ENCODE data around the gene NBEAL1.
"Not testable (repeated sequence)": the region's sequence is repeated elsewhere in the genome, so short reads cannot be mapped to it uniquely, and the experiment has no call there.

NBEAL1 gene

DNA sequence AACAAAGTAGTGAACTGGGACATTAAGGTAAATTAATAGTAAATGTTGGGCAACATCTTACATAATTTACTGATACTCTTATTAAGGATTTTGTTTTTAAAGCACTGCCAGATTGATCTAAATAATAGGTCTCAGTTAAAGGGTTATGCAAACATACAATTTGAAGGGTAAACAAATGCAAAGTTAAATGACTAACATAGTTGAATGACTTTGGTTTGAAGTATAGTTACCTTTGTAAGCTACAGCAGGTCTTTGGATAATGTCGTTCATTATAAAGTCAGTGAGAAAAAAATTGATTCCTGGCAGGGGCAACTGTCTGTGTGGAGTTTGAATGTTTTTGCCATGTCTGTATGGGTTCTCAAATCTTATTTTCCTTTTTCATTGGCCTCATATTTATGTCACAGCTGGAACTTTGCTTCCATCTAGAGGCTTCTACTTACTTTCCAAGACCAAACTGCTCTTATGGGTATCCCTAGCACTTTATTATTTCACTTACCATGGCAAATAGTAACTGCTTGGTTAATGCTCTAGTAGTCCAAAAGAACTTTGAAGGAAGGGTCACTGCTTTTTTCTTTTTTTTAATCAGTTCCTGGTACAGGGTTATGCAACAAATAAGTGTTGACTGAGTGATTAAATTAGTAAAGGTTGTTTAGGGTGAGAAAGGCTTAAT, 107.8 kb downstream of the NBEAL1 start:
- no peak for DNase-seq

DNA sequence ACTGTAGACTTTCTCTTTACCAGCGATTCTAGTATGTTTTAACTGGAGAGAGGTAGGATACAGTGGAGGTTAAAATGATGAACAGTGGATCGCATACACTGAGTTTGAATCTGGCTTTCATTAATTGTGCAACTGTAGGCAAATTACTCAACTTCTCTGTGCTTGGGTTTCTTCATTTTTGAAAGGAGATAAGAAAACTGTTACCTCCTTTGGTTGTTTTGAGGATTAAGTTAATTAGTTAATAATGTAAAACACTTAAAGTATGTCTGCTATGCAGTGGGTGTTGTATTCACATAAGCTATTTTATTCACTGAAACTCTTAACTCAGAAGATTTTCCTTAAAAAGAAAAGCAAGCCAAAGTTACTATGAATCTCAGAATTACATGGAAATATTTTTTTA, 112.3 kb downstream of the NBEAL1 start:
- DNase-seq = no peak

DNA sequence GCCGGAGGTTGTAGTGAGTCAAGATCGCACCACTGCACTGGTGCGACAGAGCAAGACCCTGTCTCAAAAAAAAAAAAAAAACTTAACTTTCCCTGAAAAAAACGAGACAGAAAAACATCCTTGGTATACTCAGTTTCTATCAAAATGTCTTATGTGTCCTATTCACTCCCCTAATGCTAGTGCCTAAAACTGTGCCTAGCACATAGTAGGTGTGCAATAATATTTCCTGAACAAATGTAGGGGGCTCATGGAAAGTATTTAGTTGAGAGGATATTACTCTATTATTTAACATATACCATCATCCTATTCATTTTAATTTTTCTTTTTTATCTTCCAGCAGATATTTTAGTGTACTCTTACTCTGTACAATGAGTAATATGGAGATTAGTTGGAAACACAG, 120.4 kb downstream of the NBEAL1 start:
- DNase-seq = no peak

DNA sequence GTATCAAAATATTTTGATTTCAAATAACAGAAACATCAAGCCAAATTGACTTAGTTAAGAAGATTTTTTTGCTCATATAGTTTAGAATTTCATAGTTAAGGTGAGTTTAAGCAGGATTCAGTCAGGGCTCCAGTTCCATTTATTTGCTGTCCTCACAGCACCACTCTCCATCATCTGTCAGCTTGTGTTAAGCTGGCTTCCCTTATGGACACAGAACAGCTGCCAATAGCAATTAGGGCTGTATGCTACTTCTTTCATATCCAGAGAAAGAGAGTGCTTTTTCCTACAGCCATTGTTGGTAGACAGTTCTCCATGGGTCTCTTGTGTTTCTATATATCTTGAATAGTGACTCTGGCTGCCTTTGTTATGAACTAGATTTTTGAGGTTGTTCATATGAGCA, 128.7 kb downstream of the NBEAL1 start:
- no peak for DNase-seq

DNA sequence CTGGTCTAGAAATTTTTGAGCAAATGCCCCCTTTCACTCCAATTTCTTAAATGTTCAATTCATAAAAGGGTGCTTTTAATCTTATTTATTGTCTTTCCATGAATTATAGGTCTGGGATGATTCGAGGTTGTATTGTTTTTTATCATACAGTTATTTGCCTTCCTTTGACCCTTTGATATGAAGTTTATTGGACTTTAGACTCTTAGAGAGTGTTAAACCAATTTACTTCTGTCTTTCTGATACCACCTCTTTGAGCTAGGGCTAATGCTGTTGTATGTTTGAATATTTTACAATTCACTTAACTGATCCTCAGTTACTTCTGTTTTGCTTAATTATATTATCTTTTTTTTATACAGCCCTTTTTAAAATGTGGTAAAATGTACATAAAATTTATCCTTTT, 134.5 kb downstream of the NBEAL1 start:
- DNase-seq = no peak

DNA sequence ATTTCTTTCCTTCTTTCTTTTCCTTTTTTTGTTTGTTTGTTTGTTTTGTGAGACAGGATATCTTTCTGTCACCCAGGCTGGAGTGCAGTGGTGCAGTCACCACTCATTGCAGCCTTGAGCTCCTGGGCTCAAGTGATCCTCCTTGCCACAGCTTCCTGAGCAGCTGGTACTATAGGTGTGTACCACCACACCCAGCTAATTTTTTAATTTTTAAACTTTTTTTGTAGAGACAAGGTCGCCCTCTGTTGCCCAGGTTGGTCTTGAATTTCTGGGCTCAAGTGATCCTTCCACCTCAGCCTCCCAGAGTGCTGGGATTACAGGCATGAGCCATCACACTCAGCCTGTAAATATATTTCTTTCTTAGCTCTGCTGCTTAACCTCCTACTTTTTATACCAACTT, 140.7 kb downstream of the NBEAL1 start:
- no peak for DNase-seq

DNA sequence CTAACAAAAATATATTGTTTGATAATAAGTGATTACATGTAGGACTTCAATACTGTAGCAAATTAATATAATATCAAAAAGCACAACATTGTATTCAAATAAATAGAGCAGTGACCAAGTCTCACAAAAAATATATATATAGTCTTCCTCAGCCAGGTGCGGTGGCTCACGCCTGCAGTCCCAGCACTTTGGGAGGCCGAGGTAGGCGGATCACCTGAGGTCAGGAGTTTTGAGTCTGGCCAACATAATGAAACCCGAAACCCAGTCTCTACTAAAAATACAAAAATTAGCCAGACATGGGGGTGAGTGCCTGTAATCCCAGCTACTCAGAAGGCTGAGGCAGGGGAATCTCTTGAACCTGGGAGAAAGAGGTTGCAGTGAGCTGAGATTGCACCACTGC, 148.0 kb downstream of the NBEAL1 start:
- DNase-seq = not testable (repeated sequence)

DNA sequence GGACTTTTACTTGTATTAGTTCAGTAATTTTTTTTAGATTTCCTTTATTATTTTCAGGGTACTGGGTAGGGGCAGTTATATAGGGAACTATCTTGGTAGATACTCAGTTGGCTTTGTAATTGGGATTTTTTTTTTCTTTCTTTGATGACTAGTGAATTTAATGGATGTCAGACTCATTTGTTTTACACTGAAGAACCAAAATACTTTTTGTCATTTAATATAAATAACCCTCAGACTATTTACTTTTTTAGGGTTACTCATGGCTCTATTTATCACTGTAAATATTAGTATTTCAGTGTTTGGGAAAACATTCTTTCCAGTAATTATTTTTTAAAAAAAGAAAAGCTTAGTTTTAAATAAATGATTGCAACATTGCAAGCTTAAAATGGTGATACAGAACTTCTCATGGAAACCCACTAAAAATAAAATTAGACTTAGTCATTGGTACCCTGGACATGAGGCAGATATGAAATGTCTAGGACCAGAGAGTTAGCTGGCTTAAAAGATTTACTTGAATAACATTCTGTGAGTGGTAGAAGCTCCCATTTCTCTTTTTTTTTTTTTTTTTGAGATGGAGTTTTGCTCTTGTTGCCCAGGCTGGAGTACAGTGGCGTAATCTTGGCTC, 149.7 kb downstream of the NBEAL1 start:
- no peak for DNase-seq

DNA sequence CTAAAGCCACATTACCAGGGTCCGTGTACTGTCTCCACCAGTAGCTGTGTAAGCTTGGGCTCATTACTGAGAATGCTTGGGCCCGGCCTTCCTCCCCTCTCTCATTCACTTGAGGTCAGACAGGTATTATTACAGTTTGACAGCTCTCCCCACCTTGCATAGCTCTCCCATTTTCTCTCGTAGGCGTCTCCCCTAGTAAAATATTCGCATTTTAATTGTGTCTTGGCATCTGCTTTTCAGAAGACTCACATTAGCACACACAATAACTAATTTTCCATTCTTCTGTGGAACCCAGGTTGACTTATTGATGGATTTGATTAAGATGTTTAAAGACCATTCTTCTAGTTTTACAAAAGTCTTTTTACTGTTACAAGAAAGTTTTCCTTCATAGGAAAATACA, 153.1 kb downstream of the NBEAL1 start:
- no peak for DNase-seq

DNA sequence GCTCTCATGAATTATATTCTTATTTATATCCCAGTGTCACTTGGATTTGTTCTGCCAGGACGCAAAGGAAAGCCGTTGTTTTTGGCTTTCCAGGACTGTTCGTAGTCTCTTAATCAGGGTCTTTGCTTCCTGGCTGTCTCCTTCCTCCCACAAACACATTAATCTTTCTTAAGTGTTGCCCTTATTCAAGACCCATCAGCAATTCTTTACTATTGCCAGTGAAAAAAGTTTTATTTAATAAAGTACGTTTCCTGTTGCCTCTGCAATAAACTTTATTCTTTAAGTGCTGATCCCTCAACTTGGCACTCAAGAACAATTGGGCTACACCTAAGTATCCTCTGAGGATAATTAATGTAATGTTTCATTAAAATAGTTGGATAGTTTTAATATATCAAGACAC, 155.8 kb downstream of the NBEAL1 start:
- DNase-seq = no peak

DNA sequence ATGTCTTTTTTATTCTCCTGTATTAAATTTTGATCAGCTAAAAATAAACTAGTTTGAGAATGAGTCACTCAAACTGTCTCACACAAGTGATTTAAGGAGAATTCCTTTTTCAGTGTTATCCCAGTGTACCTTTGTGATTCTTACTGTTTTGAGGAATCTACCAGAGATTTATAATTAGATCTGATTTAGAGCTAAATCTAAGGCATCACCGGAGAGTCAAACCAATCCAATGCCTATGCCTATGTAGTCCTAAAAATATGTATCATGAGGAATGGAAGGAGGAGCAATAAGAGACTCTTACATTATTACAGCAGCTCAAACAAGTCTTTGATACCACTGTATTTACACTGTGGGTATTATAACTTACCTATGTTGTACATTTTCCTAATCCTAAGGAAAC, 160.7 kb downstream of the NBEAL1 start:
- no peak for DNase-seq

DNA sequence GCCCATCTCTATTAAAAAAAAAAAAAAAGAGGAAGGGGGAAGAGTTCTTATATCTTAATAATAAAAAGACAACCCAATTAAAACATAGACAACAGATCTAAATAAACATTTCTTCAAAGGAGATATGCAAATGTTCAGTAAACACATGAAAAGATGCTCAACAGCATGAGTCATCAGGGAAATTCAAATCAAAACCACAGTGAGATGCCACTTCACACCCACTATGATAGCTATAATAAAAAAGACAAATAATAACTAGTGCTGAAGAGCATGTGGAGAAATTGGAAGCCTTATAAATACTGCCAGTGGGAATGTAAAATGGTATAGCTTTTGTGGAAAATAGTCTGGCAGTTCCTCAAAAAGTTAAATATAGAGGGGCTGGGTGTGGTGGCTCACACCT, 162.7 kb downstream of the NBEAL1 start:
- no peak for DNase-seq

DNA sequence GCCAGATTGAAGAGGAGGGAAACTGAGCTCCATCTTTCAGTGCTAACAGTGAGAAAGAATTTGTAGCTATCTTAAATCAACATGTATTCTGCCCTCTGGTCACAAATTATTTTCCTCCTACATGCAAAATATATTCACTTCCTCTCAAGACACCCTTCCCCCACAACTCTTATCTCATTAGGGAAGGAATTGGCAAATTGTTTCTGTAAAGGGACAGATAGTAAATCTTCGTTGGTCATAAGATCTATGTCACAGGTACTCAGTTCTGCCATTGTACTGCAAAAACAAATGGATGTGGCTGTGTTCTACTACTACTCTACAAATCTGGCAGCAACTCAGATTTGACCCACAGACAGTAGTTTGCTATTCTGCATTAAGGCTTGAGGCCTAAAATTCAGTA, 171.2 kb downstream of the NBEAL1 start:
- DNase-seq = no peak

DNA sequence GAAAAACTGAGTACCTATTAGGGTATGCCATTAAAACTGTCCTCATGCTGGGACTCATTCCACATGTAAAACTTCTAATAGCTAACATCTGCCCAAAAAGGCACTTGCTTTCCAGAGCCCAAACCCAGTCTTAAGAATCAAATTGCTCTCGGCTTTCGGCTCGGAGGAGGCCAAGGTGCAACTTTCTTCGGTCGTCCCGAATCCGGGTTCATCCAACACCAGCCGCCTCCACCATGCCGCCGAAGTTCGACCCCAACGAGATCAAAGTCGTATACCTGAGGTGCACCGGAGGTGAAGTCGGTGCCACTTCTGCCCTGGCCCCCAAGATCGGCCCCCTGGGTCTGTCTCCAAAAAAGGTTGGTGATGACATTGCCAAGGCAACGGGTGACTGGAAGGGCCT, 175.9 kb downstream of the NBEAL1 start:
- not testable (repeated sequence) for DNase-seq

DNA sequence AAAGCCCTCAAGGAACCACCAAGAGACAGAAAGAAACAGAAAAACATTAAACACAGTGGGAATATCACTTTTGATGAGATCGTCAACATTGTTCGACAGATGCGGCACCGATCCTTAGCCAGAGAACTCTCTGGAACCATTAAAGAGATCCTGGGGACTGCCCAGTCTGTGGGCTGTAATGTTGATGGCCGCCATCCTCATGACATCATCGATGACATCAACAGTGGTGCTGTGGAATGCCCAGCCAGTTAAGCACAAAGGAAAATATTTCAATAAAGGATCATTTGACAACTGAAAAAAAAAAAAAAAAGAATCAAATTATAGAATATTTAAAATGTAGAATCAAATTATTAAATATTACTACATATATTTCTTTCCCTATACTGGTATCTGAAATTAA, 176.4 kb downstream of the NBEAL1 start:
- DNase-seq = not testable (repeated sequence)

DNA sequence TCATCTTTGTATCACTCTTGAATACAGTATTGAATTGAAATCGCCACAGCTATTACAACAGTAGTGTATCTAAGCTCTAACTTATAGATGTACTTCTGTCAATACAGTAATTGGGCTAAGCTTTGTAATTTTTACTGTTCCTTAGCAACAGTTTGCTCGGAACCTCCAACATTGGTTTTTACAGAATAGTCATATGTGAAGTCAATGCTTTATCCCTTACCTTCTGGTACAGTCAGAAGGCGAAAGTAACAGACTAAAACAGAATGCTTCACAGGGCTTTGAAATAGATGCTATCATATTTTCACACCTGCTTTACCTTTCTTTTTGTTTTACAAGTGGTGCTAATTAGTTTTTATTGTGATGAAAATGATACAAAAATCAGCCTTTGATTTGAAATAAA, 177.3 kb downstream of the NBEAL1 start:
- no peak for DNase-seq

DNA sequence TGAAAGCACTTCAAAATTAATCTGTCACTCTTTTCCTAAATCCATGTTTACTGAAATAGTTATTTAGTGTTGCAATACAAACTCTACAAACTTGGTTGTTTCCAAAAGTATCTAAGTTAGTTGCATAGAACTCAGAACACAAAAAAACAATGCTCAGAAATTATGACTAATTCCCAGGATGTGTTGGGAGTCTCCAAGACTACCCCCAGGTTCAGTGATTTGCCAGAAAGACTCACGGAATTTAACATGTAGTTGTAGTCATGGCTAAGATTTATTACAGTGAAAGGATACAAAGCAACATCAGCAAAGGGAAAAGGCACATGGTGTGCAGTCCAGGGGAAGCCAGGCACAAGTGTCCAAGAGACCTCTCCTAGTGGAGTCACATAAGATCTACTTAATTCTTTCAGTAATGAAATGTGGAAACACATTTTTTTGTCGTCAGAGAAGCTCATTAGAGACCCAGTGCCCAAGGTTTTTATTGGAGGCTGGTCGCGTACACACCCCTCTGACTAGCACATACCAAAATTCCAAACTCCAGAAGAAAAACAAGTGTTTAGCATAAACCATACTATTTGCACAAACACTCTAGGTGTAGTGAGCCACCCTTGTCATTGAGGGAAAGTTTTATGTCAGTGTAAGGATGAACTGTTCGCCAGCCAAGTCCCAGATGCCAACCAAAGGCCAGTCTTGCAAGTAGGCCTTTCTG, 180.8 kb downstream of the NBEAL1 start:
- DNase-seq = no peak

DNA sequence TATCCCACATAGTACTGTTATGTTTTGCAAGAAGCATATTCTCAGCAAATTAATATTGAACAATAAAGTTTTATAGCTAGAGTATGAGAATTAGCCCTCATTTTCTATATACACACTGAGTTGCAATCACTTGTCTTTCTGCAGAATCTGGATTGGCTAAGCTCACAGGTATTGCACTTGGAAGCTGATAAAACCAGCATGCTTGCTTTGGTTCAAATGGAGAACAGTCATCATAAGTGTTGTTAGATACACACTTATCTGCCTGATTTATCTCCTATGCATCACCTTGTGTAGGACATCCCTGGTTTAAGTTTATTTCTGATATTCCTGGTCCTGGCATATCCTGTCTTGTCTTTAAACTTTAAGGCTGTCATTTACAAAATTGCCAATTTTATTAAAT, 186.2 kb downstream of the NBEAL1 start:
- DNase-seq = no peak

DNA sequence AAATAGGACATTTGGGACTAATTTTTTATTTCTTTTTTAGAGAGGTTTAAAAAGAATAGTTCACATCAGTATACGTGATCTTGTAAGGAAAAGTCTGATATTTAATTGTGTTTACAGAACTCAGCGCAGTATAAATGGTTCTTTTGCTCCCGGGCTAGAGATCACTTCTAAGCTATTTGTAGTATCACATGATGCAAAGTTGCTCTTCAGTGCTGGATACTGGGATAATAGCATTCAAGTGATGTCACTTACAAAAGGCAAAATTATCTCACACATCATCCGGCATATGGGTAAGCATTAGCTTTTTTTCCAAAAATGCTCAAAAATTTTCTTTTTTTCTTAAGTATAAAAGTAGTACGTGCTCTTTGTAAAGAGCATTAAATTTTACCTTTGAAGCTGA, 186.8 kb downstream of the NBEAL1 start:
- no peak for DNase-seq

DNA sequence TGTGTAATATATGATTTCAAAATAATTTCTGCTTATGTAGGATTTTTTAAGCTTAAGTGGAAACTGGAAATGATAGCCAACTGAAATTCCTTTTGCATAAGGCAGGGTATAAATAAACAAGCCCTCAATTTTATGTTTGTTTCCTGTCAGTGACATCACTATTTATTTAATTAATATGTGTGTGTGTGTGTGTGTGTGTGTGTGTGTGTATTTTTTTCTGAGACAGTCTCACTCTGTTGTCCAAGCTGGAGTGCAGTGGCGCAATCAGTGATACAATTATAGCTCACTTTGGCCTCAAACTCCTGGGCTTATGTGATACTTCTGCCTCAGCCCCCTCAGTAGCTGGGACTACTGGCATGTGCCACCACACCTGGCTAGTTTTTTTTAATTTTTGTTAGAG, 194.9 kb downstream of the NBEAL1 start:
- no peak for DNase-seq

DNA sequence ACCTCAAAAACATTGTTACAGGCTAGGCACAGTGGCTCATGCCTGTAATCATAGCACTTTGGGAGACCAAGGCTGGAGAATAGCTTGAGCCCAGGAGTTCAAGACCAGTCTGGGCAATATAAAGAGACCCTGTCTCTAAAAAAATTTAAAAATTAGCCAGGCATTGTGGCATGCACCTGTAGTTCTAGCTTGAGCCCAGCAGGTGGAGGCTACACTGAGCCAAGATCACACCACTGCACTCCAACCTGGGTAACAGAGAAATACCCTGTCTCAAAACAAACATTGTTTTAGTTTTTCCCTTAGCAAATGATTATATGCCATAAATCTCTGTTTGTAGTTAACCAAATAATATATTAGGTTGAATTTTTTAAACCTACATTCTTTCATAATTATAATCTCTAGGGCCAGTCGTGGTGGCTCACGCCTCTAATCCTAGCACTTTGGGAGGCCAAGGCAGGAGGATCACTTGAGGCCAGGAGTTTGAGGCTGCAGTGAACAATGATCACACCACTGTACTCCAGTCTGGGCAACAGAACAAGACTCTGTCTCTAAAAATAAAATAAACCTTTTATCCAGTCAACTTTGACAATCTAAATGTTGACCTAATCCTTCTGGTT, 210.9 kb downstream of the NBEAL1 start:
- DNase-seq = peak; percentile 19

DNA sequence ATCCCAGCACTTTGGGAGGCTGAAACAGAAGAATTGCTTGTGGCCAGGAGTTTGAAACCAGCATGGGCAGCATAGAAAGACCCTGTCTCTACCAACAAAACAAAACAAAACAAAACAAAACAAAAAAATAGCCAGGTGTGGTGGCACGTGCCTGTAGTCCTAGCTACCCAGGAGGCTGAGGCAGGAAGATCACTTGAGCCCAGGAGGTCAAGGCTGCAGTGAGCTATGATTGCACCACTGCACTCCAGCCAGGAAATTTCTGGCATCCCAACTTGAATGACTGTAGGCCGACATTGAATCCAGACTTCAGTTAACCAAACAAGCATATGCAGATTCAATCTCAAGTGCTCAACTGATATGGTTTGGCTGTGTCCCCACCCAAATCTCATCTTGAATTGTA, 215.0 kb downstream of the NBEAL1 start:
- DNase-seq = not testable (repeated sequence)

DNA sequence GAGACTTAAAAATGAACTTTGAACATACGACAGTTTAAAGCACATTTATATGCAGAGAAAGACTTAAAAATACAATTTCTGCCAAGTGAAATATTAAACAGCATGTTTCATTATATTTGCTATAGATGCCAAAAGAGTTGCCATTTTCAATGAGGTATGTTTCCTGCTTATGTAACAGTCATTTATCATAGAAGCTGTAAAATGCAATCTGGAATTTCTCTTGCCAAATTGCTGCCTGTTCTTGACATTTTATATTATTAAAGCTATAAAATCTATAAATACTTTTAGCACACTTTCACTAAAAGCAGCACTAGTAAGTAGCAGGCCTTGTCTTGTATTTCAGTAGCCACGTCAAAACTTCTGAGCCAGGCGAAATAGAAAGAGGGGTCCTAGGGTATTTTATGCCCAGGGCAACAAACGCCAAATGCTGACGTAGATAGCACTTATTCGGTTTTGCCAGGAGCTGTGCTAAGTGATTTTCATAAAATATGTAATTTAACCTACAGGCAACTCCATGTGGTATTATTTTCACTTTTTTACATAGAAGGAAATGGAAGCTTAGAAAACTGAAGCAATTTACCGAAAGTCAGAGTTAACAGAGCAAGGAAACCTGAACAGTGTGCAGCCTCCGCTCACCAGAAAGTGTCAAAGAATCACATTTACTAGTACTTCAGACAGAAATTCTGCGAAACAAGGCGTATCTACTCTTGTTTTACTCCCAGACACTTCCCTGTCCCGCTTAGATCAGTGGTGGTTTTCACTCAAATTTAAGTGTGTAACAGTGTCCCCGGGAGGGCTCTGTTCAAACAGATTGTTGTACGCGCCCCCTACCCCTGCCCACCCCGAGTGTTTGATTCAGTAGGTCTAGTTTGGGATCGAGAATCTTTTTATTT, 222.9 kb downstream of the NBEAL1 start:
- DNase-seq = no peak

Data from stimulated activated CD4-positive, alpha-beta T cell treated with anti-CD3 and anti-CD28 coated beads, Interleukin-12 subunit alpha, Interleukin-12 subunit beta, amount 100 ng/mL, for 4 hours (primary cell).